GM19455 (cell line): ENCODE measurements around the gene TCF7.

ENCODE experiments used
- ATAC-seq: cut with Tn5 transposase; IDR thresholded peaks from one replicate; pipeline ENCODE4 v1.9.1; 2021; ENCODE audit not compliant: unreplicated experiment

Gene TCF7

GRCh38 chr5:134175921-134176510 is 61.5 kb downstream of the TCF7 start:
- peak; percentile 23 for ATAC-seq

- ATAC-seq: peak; percentile 78
Observed at GRCh38 chr5:134176511-134177368, 62.3 kb downstream of the TCF7 start, which contains the start of gene SKP1. Gene SKP1, minus strand, starts transcription at chr5:134176950. Its CDS starts 2,928 bp downstream, at chr5:134174022.

- ATAC-seq: no peak
Observed at GRCh38 chr5:134177369-134178095, 63.1 kb downstream of the TCF7 start.

- ATAC-seq: no peak
Observed at GRCh38 chr5:134178096-134178419, 63.6 kb downstream of the TCF7 start.

GRCh38 chr5:134183481-134183880 is 69.0 kb downstream of the TCF7 start:
- no peak for ATAC-seq

- peak; percentile 73 for ATAC-seq
Observed at GRCh38 chr5:134184155-134185135, 70.0 kb downstream of the TCF7 start.

- ATAC-seq: no peak
Observed at GRCh38 chr5:134188092-134188491, 73.6 kb downstream of the TCF7 start.

- no peak for ATAC-seq
Observed at GRCh38 chr5:134189031-134189430, 74.5 kb downstream of the TCF7 start.

- ATAC-seq: no peak
Observed at GRCh38 chr5:134195666-134196065, 81.2 kb downstream of the TCF7 start.
